NCI-H1048 (cell line): Measurements from ENCODE around the gene VCL.

ENCODE experiments used
- DNase-seq: peaks from one replicate; lab custom pipeline; 2025; lab: John Stamatoyannopoulos, UW

The VCL gene

GRCh38 chr10:74077416-74077815 lies 79.5 kb downstream of the VCL start:
- DNase-seq: no peak

GRCh38 chr10:74078037-74078436 lies 80.1 kb downstream of the VCL start:
- no peak for DNase-seq

- no peak for DNase-seq
Observed at GRCh38 chr10:74079028-74079935, 81.4 kb downstream of the VCL start.

- no peak for DNase-seq
Observed at GRCh38 chr10:74079936-74080590, 82.1 kb downstream of the VCL start.

GRCh38 chr10:74081192-74081803 lies 83.4 kb downstream of the VCL start:
- no peak for DNase-seq

GRCh38 chr10:74081941-74082718 lies 84.2 kb downstream of the VCL start:
- DNase-seq: no peak

- no peak for DNase-seq
Observed at GRCh38 chr10:74083304-74083703, 85.4 kb downstream of the VCL start.

GRCh38 chr10:74084955-74085354 lies 87.0 kb downstream of the VCL start:
- DNase-seq: no peak

GRCh38 chr10:74086317-74086716 lies 88.4 kb downstream of the VCL start:
- no peak for DNase-seq

GRCh38 chr10:74088722-74089121 lies 90.8 kb downstream of the VCL start:
- no peak for DNase-seq

GRCh38 chr10:74092372-74092771 lies 94.5 kb downstream of the VCL start:
- no peak for DNase-seq

- no peak for DNase-seq
Observed at GRCh38 chr10:74093530-74094164, 95.7 kb downstream of the VCL start.

- no peak for DNase-seq
Observed at GRCh38 chr10:74094231-74094630, 96.3 kb downstream of the VCL start.

- no peak for DNase-seq
Observed at GRCh38 chr10:74096777-74097176, 98.9 kb downstream of the VCL start.

- DNase-seq: no peak
Observed at GRCh38 chr10:74097776-74098175, 99.9 kb downstream of the VCL start.

GRCh38 chr10:74099420-74099819 lies 101.5 kb downstream of the VCL start:
- DNase-seq: no peak

- DNase-seq: no peak
Observed at GRCh38 chr10:74099836-74100235, 101.9 kb downstream of the VCL start.

- DNase-seq: no peak
Observed at GRCh38 chr10:74103560-74104258, 105.8 kb downstream of the VCL start.

GRCh38 chr10:74104480-74104879 lies 106.6 kb downstream of the VCL start:
- no peak for DNase-seq

- no peak for DNase-seq
Observed at GRCh38 chr10:74104996-74105395, 107.1 kb downstream of the VCL start.

GRCh38 chr10:74107391-74107790 lies 109.5 kb downstream of the VCL start:
- no peak for DNase-seq
